ENCODE measurements around the gene FOLR2.
"Not testable (repeated sequence)": the region's sequence is repeated elsewhere in the genome, so short reads cannot be mapped to it uniquely, and the experiment has no call there.

The FOLR2 gene

GRCh38 chr11:72243173-72244059, 26.8 kb downstream of the FOLR2 start:
- DNase-seq, result no peak

GRCh38 chr11:72244060-72244360, 27.4 kb downstream of the FOLR2 start, which contains the start of gene PHOX2A:
Gene PHOX2A, minus strand, starts transcription at chr11:72244176. Its CDS starts 172 bp downstream, at chr11:72244004.
- DNase-seq, result no peak

GRCh38 chr11:72244361-72245262, 28.0 kb downstream of the FOLR2 start:
- DNase-seq, result no peak

- DNase-seq, result no peak
These were observed 28.7 kb downstream of the FOLR2 start for GRCh38 chr11:72245263-72245816.

GRCh38 chr11:72247584-72247983, 31.0 kb downstream of the FOLR2 start:
- DNase-seq, result no peak

GRCh38 chr11:72249961-72250360, 33.4 kb downstream of the FOLR2 start:
- no peak for DNase-seq

GRCh38 chr11:72250661-72251464, 34.3 kb downstream of the FOLR2 start:
- no peak for DNase-seq

- DNase-seq, result no peak
These were observed 35.0 kb downstream of the FOLR2 start for GRCh38 chr11:72251614-72252013.

GRCh38 chr11:72253392-72253791, 36.8 kb downstream of the FOLR2 start:
- no peak for DNase-seq

- no peak for DNase-seq
These were observed 37.9 kb downstream of the FOLR2 start for GRCh38 chr11:72254299-72254993.

- no peak for DNase-seq
These were observed 41.0 kb downstream of the FOLR2 start for GRCh38 chr11:72257570-72257969.

GRCh38 chr11:72259490-72259889, 42.9 kb downstream of the FOLR2 start:
- no peak for DNase-seq

- DNase-seq, result no peak
These were observed 44.0 kb downstream of the FOLR2 start for GRCh38 chr11:72260574-72260973.

- DNase-seq, result no peak
These were observed 46.8 kb downstream of the FOLR2 start for GRCh38 chr11:72263361-72263760.

GRCh38 chr11:72265951-72266350, 49.4 kb downstream of the FOLR2 start:
- DNase-seq, result no peak

GRCh38 chr11:72266960-72267359, 50.4 kb downstream of the FOLR2 start:
- not testable (repeated sequence) for DNase-seq

GRCh38 chr11:72267956-72268617, 51.5 kb downstream of the FOLR2 start:
- DNase-seq, result no peak
